Stimulated activated naive CD8-positive, alpha-beta T cell treated with anti-CD3 and anti-CD28 coated beads, Interleukin-15, Interleukin-2, amounts not matched to agents 100 ng/mL and 50 ng/mL, for 24 hours (primary cell): ENCODE measurements around the gene AKAP7.
"Not testable (repeated sequence)": the region's sequence is repeated elsewhere in the genome, so short reads cannot be mapped to it uniquely, and the experiment has no call there.

Source experiments
- H3K27ac Mint-ChIP-seq: one replicate; pipeline ENCODE4 v1.8.0; 2021; ENCODE audit warnings: mild to moderate bottlenecking, mixed read lengths
- H3K27me3 Mint-ChIP-seq: one replicate; pipeline ENCODE4 v1.8.0; 2021; ENCODE audit warnings: mixed read lengths
- H3K36me3 Mint-ChIP-seq: one replicate; pipeline ENCODE4 v1.8.0; 2021; ENCODE audit warnings: low read depth, mixed read lengths
- H3K4me1 Mint-ChIP-seq: one replicate; pipeline ENCODE4 v1.8.0; 2021; ENCODE audit warnings: low read depth, mixed read lengths
- H3K4me3 Mint-ChIP-seq: one replicate; pipeline ENCODE4 v1.8.0; 2021; ENCODE audit warnings: mild to moderate bottlenecking, mixed read lengths
- H3K9me3 Mint-ChIP-seq: one replicate; pipeline ENCODE4 v1.8.0; 2021; ENCODE audit warnings: mixed read lengths

AKAP7 gene

DNA sequence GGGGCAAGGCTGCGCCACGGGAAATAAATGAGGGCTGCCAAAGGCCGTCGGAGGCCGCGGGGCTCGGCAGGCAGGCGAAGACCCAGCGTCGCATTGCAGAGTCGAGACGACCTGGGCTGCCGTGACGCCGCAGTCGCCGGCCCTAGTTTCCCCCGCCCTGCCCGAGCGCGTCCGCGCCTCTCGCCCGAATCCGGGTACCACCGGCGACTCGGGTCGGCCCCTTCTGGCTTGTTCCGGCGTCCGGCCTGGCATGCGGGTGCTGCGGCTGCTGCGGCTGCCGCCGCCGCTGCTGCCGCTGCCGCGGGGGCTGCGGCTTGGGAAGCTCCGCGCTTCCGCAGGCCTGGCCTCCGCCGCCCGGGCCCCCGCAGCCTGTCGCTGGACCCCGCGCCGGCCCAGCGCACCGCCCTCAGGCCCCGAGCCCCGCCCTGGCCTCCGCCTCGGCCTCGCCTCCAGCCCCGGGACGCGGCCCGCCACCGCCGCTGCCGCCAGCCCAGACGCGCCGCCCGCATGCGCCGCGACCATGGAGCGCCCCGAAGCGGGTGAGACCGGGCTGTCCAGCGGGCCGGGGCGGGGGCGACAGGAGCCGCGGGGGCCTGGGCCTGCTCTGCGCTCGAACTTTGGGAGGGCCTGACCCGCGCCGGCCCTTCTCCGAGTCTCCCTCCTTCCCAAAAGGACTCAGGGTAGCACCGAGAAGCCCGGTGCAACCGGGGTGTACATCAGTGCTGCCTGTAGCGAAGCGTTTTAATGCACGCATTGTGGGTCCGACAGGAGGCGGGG is at the start of gene AKAP7:
Gene AKAP7 (plus strand): TSS at position 224 of the 777 bp plus-strand sequence. CDS start 297 bp downstream, at position 521.
- H3K9me3 Mint-ChIP-seq = no peaks in the 10 kb centered on the region
- peak within 1 kb of the TSS; percentile 92 for H3K4me3 Mint-ChIP-seq
- H3K4me1 Mint-ChIP-seq = peaks cover 32% of the 10 kb centered on the region
- no peaks in the 10 kb centered on the region for H3K27me3 Mint-ChIP-seq
- H3K36me3 Mint-ChIP-seq = no peaks in the 10 kb centered on the region
- H3K27ac Mint-ChIP-seq = peak within 1 kb of the TSS; percentile 96

DNA sequence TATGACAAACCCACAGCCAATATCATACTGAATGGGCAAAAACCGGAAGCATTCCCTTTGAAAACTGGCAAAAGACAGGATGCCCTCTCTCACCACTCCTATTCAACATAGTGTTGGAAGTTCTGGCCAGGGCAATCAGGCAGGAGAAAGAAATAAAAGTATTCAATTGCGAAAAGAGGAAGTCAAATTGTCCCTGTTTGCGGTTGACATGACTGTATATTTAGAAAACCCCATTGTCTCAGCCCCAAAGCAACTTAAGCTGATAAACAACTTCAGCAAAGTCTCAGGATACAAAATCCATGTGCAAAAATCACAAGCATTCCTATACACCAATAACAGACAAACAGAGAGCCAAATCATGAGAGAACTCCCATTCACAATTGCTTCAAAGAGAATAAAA is 44.9 kb upstream of the AKAP7 start:
- peaks cover 11% of the 10 kb centered on the region for H3K9me3 Mint-ChIP-seq
- H3K36me3 Mint-ChIP-seq, H3K27me3 Mint-ChIP-seq, H3K4me3 Mint-ChIP-seq, H3K4me1 Mint-ChIP-seq, H3K27ac Mint-ChIP-seq: not testable (repeated sequence)

GRCh38 chr6:131091944-131092343 is 43.3 kb upstream of the AKAP7 start:
- not testable (repeated sequence) for H3K36me3 Mint-ChIP-seq, H3K27ac Mint-ChIP-seq, H3K4me3 Mint-ChIP-seq, H3K4me1 Mint-ChIP-seq, H3K27me3 Mint-ChIP-seq
- H3K9me3 Mint-ChIP-seq = peaks cover 11% of the 10 kb centered on the region

- Mint-ChIP-seq H3K4me3 (no peak overlapping the region), H3K27me3 (no peaks in the 10 kb centered on the region), H3K9me3 (peaks cover 11% of the 10 kb centered on the region), H3K4me1 (peaks cover 2% of the 10 kb centered on the region), H3K36me3 (peaks cover 4% of the 10 kb centered on the region), H3K27ac (no peak overlapping the region)
These were observed 41.9 kb upstream of the AKAP7 start for GRCh38 chr6:131093334-131093733.

DNA sequence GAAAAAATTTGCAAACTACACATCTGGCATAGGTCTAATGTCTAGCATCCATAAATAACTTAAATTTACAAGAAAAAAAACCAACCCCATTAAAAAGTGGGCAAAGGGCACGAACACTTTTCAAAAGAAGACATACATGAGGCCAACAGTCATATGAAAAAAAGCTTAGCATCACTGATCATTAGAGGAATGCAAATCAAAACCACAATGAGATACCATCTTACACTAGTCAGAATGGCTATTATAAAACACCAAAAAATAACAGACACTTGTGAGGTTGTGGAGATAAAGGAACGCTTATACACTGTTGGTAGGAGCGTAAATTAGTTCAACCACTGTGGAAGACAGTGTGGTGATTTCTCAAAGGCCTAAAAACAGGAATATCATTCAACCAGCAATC is 38.5 kb upstream of the AKAP7 start:
- Mint-ChIP-seq H3K4me3 (no peak overlapping the region), H3K27me3 (no peaks in the 10 kb centered on the region), H3K9me3 (peaks cover 4% of the 10 kb centered on the region), H3K36me3 (peaks cover 4% of the 10 kb centered on the region), H3K27ac (no peak overlapping the region), H3K4me1 (no peaks in the 10 kb centered on the region)

- Mint-ChIP-seq H3K36me3 (no peaks in the 10 kb centered on the region), H3K9me3 (no peaks in the 10 kb centered on the region), H3K4me1 (no peaks in the 10 kb centered on the region), H3K27me3 (no peaks in the 10 kb centered on the region), H3K27ac (no peak overlapping the region), H3K4me3 (no peak overlapping the region)
These were observed 33.2 kb upstream of the AKAP7 start for GRCh38 chr6:131101911-131102680.

DNA sequence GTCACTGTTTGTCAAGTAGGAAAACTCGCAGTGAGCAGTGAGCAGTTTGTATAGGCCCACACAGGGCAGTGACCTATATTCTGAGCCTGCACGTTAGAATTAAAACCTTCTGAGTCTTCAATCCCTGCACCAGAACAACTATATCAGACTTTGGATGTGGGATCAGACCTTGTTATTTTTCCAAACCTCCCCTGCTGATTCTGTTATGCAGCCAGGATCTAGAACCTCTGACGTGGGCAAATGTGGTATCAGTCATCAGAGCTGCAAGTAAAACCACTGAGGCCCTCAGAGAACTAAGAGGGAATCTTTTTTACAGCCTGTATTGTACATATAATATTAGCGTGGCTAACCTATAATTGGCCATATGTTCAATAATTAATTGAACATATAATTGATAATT is 32.0 kb upstream of the AKAP7 start:
- Mint-ChIP-seq H3K36me3 (no peaks in the 10 kb centered on the region), H3K27ac (no peak overlapping the region), H3K4me1 (peaks cover 4% of the 10 kb centered on the region), H3K4me3 (no peak overlapping the region), H3K27me3 (no peaks in the 10 kb centered on the region), H3K9me3 (no peaks in the 10 kb centered on the region)

DNA sequence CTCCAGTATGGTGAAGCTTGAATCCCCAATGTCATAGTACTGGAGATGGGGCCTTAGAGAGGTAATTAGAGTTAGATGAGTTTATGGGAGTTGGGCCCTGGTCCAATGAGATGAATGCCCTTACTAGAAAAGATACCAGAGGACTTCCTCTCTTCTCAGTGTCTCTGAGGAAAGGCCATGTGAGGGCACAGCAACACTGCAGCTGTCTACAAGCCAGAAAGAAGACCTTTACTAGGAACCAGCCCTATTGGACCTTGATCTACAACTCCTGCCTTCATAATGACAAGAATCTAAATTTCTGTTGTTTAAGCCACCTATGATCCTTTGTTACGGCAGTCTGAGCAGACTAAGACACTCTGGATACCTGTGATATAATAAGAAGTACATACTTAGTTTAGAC is 31.4 kb upstream of the AKAP7 start:
- no peaks in the 10 kb centered on the region for H3K36me3 Mint-ChIP-seq
- no peaks in the 10 kb centered on the region for H3K27me3 Mint-ChIP-seq
- no peaks in the 10 kb centered on the region for H3K9me3 Mint-ChIP-seq
- no peak overlapping the region for H3K27ac Mint-ChIP-seq
- H3K4me3 Mint-ChIP-seq = no peak overlapping the region
- peaks cover 9% of the 10 kb centered on the region for H3K4me1 Mint-ChIP-seq

DNA sequence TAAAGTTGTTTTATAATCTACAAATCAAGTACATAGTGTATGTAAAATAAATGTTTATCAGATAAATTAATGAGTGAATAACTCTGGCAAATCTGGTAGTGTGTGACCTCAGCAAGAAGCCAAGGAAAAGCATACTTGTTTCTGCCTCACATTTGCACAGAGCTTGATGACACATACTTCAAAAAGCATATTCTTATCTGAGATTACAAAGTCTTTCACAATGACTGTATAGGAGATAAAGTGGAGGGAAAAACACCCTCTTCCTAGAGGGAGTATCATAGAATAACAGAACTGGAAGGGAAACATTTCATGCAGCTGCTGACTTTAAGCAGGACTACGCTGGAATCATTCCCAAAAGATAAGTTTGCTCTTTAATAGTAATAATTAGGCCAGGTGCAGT is 28.1 kb upstream of the AKAP7 start:
- H3K4me3 Mint-ChIP-seq = no peak overlapping the region
- H3K36me3 Mint-ChIP-seq = no peaks in the 10 kb centered on the region
- no peaks in the 10 kb centered on the region for H3K9me3 Mint-ChIP-seq
- H3K27ac Mint-ChIP-seq = no peak overlapping the region
- H3K27me3 Mint-ChIP-seq = no peaks in the 10 kb centered on the region
- peaks cover 9% of the 10 kb centered on the region for H3K4me1 Mint-ChIP-seq

- Mint-ChIP-seq H3K4me3 (no peak overlapping the region), H3K27me3 (no peaks in the 10 kb centered on the region), H3K9me3 (no peaks in the 10 kb centered on the region), H3K36me3 (no peaks in the 10 kb centered on the region), H3K4me1 (peaks cover 9% of the 10 kb centered on the region), H3K27ac (no peak overlapping the region)
These were observed 23.0 kb upstream of the AKAP7 start for GRCh38 chr6:131112249-131112648.

GRCh38 chr6:131115651-131116050 is 19.6 kb upstream of the AKAP7 start:
- no peak overlapping the region for H3K27ac Mint-ChIP-seq
- no peaks in the 10 kb centered on the region for H3K9me3 Mint-ChIP-seq
- no peak overlapping the region for H3K4me3 Mint-ChIP-seq
- H3K27me3 Mint-ChIP-seq = no peaks in the 10 kb centered on the region
- no peaks in the 10 kb centered on the region for H3K4me1 Mint-ChIP-seq
- H3K36me3 Mint-ChIP-seq = no peaks in the 10 kb centered on the region

- H3K36me3 Mint-ChIP-seq = no peaks in the 10 kb centered on the region
- no peaks in the 10 kb centered on the region for H3K9me3 Mint-ChIP-seq
- no peaks in the 10 kb centered on the region for H3K27me3 Mint-ChIP-seq
- no peak overlapping the region for H3K4me3 Mint-ChIP-seq
- H3K4me1 Mint-ChIP-seq = no peaks in the 10 kb centered on the region
- H3K27ac Mint-ChIP-seq = no peak overlapping the region
These were observed 18.9 kb upstream of the AKAP7 start for GRCh38 chr6:131116321-131116720.

- Mint-ChIP-seq H3K4me3 (no peak overlapping the region), H3K27ac (no peak overlapping the region), H3K4me1 (no peaks in the 10 kb centered on the region), H3K36me3 (no peaks in the 10 kb centered on the region), H3K27me3 (no peaks in the 10 kb centered on the region), H3K9me3 (no peaks in the 10 kb centered on the region)
These were observed 18.4 kb upstream of the AKAP7 start for GRCh38 chr6:131116755-131117360.

GRCh38 chr6:131117878-131118277 is 17.4 kb upstream of the AKAP7 start:
- H3K4me1 Mint-ChIP-seq = no peaks in the 10 kb centered on the region
- no peak overlapping the region for H3K4me3 Mint-ChIP-seq
- no peaks in the 10 kb centered on the region for H3K27me3 Mint-ChIP-seq
- H3K36me3 Mint-ChIP-seq = no peaks in the 10 kb centered on the region
- no peak overlapping the region for H3K27ac Mint-ChIP-seq
- H3K9me3 Mint-ChIP-seq = no peaks in the 10 kb centered on the region

DNA sequence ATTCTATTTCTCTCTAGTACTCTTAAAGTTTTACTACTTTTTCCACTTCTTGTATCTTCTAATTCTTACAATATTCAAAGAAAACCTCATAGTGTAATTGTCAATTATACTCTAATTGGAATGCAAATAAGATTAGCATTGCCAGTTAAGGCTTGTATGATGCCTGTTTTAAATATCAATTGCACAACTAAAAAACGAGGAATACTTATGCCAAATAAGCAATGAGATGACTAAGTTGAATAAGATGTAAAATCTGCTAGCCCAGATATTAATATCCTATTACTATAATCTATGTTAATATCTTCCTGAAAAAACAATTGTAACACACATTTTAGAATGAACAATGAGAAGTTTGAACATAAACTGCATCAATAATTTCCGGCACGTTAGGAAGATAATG is 13.3 kb upstream of the AKAP7 start:
- H3K36me3 Mint-ChIP-seq = no peaks in the 10 kb centered on the region
- no peaks in the 10 kb centered on the region for H3K27me3 Mint-ChIP-seq
- no peak overlapping the region for H3K27ac Mint-ChIP-seq
- H3K9me3 Mint-ChIP-seq = no peaks in the 10 kb centered on the region
- no peaks in the 10 kb centered on the region for H3K4me1 Mint-ChIP-seq
- no peak overlapping the region for H3K4me3 Mint-ChIP-seq
